Brain pericyte (primary cell): ENCODE results near the gene SCN3B.

ENCODE experiments used
- DNase-seq: peaks from one replicate; pipeline ENCODE4 v3.0.0-alpha.2; 2012; ENCODE audit warnings: low read depth, low spot score

Gene SCN3B

GRCh38 chr11:123597859-123598258 is 56.6 kb downstream of the SCN3B start:
- no peak for DNase-seq

- no peak for DNase-seq
Observed at GRCh38 chr11:123594921-123595320, 59.5 kb downstream of the SCN3B start.

GRCh38 chr11:123594188-123594901 is 60.1 kb downstream of the SCN3B start:
- no peak for DNase-seq

- no peak for DNase-seq
Observed at GRCh38 chr11:123593570-123593969, 60.9 kb downstream of the SCN3B start.

GRCh38 chr11:123590296-123590912 is 64.0 kb downstream of the SCN3B start:
- DNase-seq: no peak

GRCh38 chr11:123588864-123589262 is 65.6 kb downstream of the SCN3B start:
- no peak for DNase-seq

- no peak for DNase-seq
Observed at GRCh38 chr11:123588117-123588863, 66.1 kb downstream of the SCN3B start.

GRCh38 chr11:123587559-123587958 is 66.9 kb downstream of the SCN3B start:
- DNase-seq: no peak

- no peak for DNase-seq
Observed at GRCh38 chr11:123587044-123587443, 67.4 kb downstream of the SCN3B start.

- no peak for DNase-seq
Observed at GRCh38 chr11:123586568-123586967, 67.9 kb downstream of the SCN3B start.

GRCh38 chr11:123585706-123586105 is 68.7 kb downstream of the SCN3B start:
- no peak for DNase-seq

- DNase-seq: no peak
Observed at GRCh38 chr11:123585206-123585605, 69.2 kb downstream of the SCN3B start.

GRCh38 chr11:123584737-123585136 is 69.7 kb downstream of the SCN3B start:
- no peak for DNase-seq

- DNase-seq: no peak
Observed at GRCh38 chr11:123584186-123584585, 70.2 kb downstream of the SCN3B start.

- no peak for DNase-seq
Observed at GRCh38 chr11:123582992-123583504, 71.4 kb downstream of the SCN3B start.

- DNase-seq: no peak
Observed at GRCh38 chr11:123581651-123582399, 72.6 kb downstream of the SCN3B start.

- DNase-seq: no peak
Observed at GRCh38 chr11:123580557-123581275, 73.7 kb downstream of the SCN3B start.

- no peak for DNase-seq
Observed at GRCh38 chr11:123580137-123580536, 74.3 kb downstream of the SCN3B start.

GRCh38 chr11:123579482-123579812 is 75.0 kb downstream of the SCN3B start:
- DNase-seq: no peak
